Measurements from ENCODE around the gene FAM180A. TPM values are rescaled to one million over a fixed set of nuclear protein-coding genes. Genes with fewer than 3 reads are reported as not detected.
A peak's percentile ranks its signal among the peaks of the same experiment; 100 is the strongest.

FAM180A gene
- total and polyA plus RNA-seq, 2 experiments from 2014 or later = not detected

GRCh38 chr7:135709508-135709907 lies 39.1 kb downstream of the FAM180A start (continued):
- no peak for TF ChIP-seq REST (IDR thresholded peaks at IDR 0.05; ENCODE audit: unreplicated experiment)
- no peak for TF ChIP-seq ZNF114 (CRISPR knock-in tag; IDR thresholded peaks at IDR 0.05)
- no peak for TF ChIP-seq JUNB (IDR thresholded peaks at IDR 0.05; ENCODE audit: unreplicated experiment)
- no peak for TF ChIP-seq POLR2AphosphoS5 (IDR thresholded peaks at IDR 0.05; ENCODE audit: low read depth)

GRCh38 chr7:135708041-135708440 lies 40.6 kb downstream of the FAM180A start:
- no peaks in the 10 kb centered on the region for H3K36me3 ChIP-seq (ENCODE audit: insufficient read depth)
- H3K4me2 ChIP-seq = no peak overlapping the region
- peaks cover 10% of the 10 kb centered on the region for H3K4me1 ChIP-seq (ENCODE audit: insufficient read depth)
- Mint-ChIP-seq H3K27me3 (ENCODE audit: insufficient read depth, low read depth, poor library complexity) (peaks cover 7% of the 10 kb centered on the region), H3K27ac (no peak overlapping the region), H3K4me3 (no peak overlapping the region), H3K4me1 (peaks cover 17% of the 10 kb centered on the region), H3K9me3 (no peaks in the 10 kb centered on the region), H3K36me3 (ENCODE audit: low read depth) (no peaks in the 10 kb centered on the region)
- H2AFZ ChIP-seq = no peak overlapping the region
- no peaks in the 10 kb centered on the region; the same call in 1 of the 2 replicates for H3K9me2 ChIP-seq (ENCODE audit: insufficient read depth)
- no peaks in the 10 kb centered on the region for H3K27me3 ChIP-seq (ENCODE audit: insufficient read depth)
- H3K27ac ChIP-seq (ENCODE audit: low read depth) = no peak overlapping the region
- H3K79me2 ChIP-seq (replicated peaks; ENCODE audit: insufficient read depth) = no peaks in the 10 kb centered on the region
- H4K20me1 ChIP-seq (replicated peaks; ENCODE audit: insufficient read depth) = no peaks in the 10 kb centered on the region
- ATAC-seq (peak; percentile 27), DNase-seq (ENCODE audit: low spot score) (peak; percentile 59)
- 0 out of 2 replicates have a peak, but pooled peaks cover 3% of the 10 kb centered on the region for H3F3A ChIP-seq (replicated peaks; ENCODE audit: low read depth)
- TF ChIP-seq STAT1 (IDR thresholded peaks at IDR 0.05; ENCODE audit: unreplicated experiment) (no peak), ETS1 (IDR thresholded peaks at IDR 0.05) (no peak), CTCF (conservative IDR thresholded peaks at IDR 0.05; ENCODE audit: low read depth in 2 of 2) (peak; percentile 25 to 59; a peak in 3 of 4 replicates), POLR2AphosphoS5 (IDR thresholded peaks at IDR 0.05; ENCODE audit: low read depth) (no peak)
- no peak overlapping the region for H3K4me3 ChIP-seq

- TF ChIP-seq REST (IDR thresholded peaks at IDR 0.05; ENCODE audit: unreplicated experiment) (no peak), EZH2 (IDR thresholded peaks at IDR 0.05; ENCODE audit: low read depth, unreplicated experiment) (no peak), ZNF114 (CRISPR knock-in tag; IDR thresholded peaks at IDR 0.05) (no peak), NANOG (IDR thresholded peaks at IDR 0.05; ENCODE audit: borderline replicate concordance) (no peak), CTCF (conservative IDR thresholded peaks at IDR 0.05; ENCODE audit: low read depth in 2 of 2) (no peak)
- Mint-ChIP-seq H3K27me3 (ENCODE audit: insufficient read depth, low read depth, poor library complexity) (peaks cover 8% of the 10 kb centered on the region), H3K4me3 (no peak overlapping the region), H3K4me1 (peaks cover 12% of the 10 kb centered on the region), H3K27ac (no peak overlapping the region), H3K36me3 (ENCODE audit: low read depth) (no peaks in the 10 kb centered on the region), H3K9me3 (no peaks in the 10 kb centered on the region)
- no peak overlapping the region for H3K4me2 ChIP-seq
- no peaks in the 10 kb centered on the region; the same call in 1 of the 2 replicates for H3K9me2 ChIP-seq (ENCODE audit: insufficient read depth)
- H3K36me3 ChIP-seq (ENCODE audit: insufficient read depth) = no peaks in the 10 kb centered on the region
- H4K20me1 ChIP-seq (replicated peaks; ENCODE audit: insufficient read depth) = no peaks in the 10 kb centered on the region
- ATAC-seq (no peak), DNase-seq (ENCODE audit: low spot score) (peak; percentile 15)
- H3K4me1 ChIP-seq (ENCODE audit: insufficient read depth) = peaks cover 6% of the 10 kb centered on the region; the same call in 1 of the 2 replicates
- 0 out of 2 replicates have a peak, but pooled peaks cover 3% of the 10 kb centered on the region for H3F3A ChIP-seq (replicated peaks; ENCODE audit: low read depth)
- no peak overlapping the region for H2AFZ ChIP-seq
- no peak overlapping the region for H3K4me3 ChIP-seq
- H3K27ac ChIP-seq (ENCODE audit: low read depth) = no peak overlapping the region
- no peaks in the 10 kb centered on the region for H3K27me3 ChIP-seq (ENCODE audit: insufficient read depth)
- no peaks in the 10 kb centered on the region for H3K79me2 ChIP-seq (replicated peaks; ENCODE audit: insufficient read depth)
These were observed 41.0 kb downstream of the FAM180A start for GRCh38 chr7:135707570-135707966.
